H9 (cell line): ENCODE measurements around the gene CELA3A. TPM values are rescaled to one million over a fixed set of nuclear protein-coding genes. Genes with fewer than 3 reads are reported as not detected.

Source experiments
- DNase-seq: peaks from one replicate; pipeline ENCODE4 v3.0.0-alpha.2; 2017
- H2AFZ ChIP-seq: one replicate; pipeline ENCODE4 v1.6.1; 2013; ENCODE audit warnings: mild to moderate bottlenecking, low read length, control low read depth, moderate library complexity
- H2AK5ac ChIP-seq: 2 replicates; pipeline ENCODE4 v1.6.1; 2013; ENCODE audit warnings: low read length, control low read depth, mixed read lengths; ENCODE audit not compliant: insufficient read length
- H2BK120ac ChIP-seq: one replicate; pipeline ENCODE4 v1.6.1; 2013; ENCODE audit warnings: low read depth, mild to moderate bottlenecking, low read length, control low read depth, inconsistent platforms; ENCODE audit not compliant: poor library complexity, severe bottlenecking
- H2BK12ac ChIP-seq: 2 replicates; pipeline ENCODE4 v1.6.1; 2013; ENCODE audit warnings: low read length, control low read depth, mixed read lengths, low read depth; ENCODE audit not compliant: insufficient read length
- H2BK15ac ChIP-seq: 2 replicates; pipeline ENCODE4 v1.6.1; 2013; ENCODE audit warnings: low read depth, low read length, control low read depth
- H2BK20ac ChIP-seq: one replicate; pipeline ENCODE4 v1.6.1; 2013; ENCODE audit warnings: low read depth, mild to moderate bottlenecking, low read length, control low read depth, inconsistent platforms; ENCODE audit not compliant: poor library complexity, severe bottlenecking
- H2BK5ac ChIP-seq: 2 replicates; pipeline ENCODE4 v1.6.1; 2013; ENCODE audit warnings: low read length, control low read depth, mixed read lengths; ENCODE audit not compliant: insufficient read length
- H3K14ac ChIP-seq: 2 replicates; pipeline ENCODE4 v1.6.1; 2013; ENCODE audit warnings: low read length, control low read depth; ENCODE audit not compliant: insufficient read depth
- H3K18ac ChIP-seq: 2 replicates; pipeline ENCODE4 v1.6.1; 2013; ENCODE audit warnings: low read depth, mild to moderate bottlenecking, mixed read lengths, low read length, control low read depth; ENCODE audit not compliant: insufficient read length
- H3K23ac ChIP-seq: 2 replicates; pipeline ENCODE4 v1.6.1; 2013; ENCODE audit warnings: low read length, control low read depth, mixed read lengths, low read depth; ENCODE audit not compliant: insufficient read length
- H3K23me2 ChIP-seq: 2 replicates; pipeline ENCODE4 v1.6.1; 2013; ENCODE audit warnings: low read depth, mild to moderate bottlenecking, mixed read lengths, low read length, control low read depth; ENCODE audit not compliant: insufficient read length, poor library complexity, severe bottlenecking
- H3K27ac ChIP-seq: 2 replicates; pipeline ENCODE4 v1.5.1; 2013; ENCODE audit warnings: low read length, control low read depth, mixed read lengths, low read depth; ENCODE audit not compliant: insufficient read length
- H3K27me3 ChIP-seq: 2 replicates; pipeline ENCODE4 v1.6.1; 2013; ENCODE audit warnings: low read length, control low read depth, inconsistent platforms; ENCODE audit not compliant: insufficient read depth
- H3K4ac ChIP-seq: 2 replicates; pipeline ENCODE4 v1.6.1; 2013; ENCODE audit warnings: low read depth, mild to moderate bottlenecking, control low read depth, inconsistent platforms, low read length, moderate library complexity
- H3K4me1 ChIP-seq: 2 replicates; pipeline ENCODE4 v1.6.1; 2013; ENCODE audit warnings: low read length, control low read depth, inconsistent platforms; ENCODE audit not compliant: insufficient read depth
- H3K4me2 ChIP-seq: 2 replicates; pipeline ENCODE4 v1.6.1; 2013; ENCODE audit warnings: low read length, control low read depth, mixed read lengths; ENCODE audit not compliant: insufficient read length, insufficient read depth
- H3K56ac ChIP-seq: 2 replicates; pipeline ENCODE4 v1.6.1; 2013; ENCODE audit warnings: low read depth, mild to moderate bottlenecking, mixed read lengths, low read length, control low read depth; ENCODE audit not compliant: insufficient read length
- H3K79me1 ChIP-seq: 2 replicates; pipeline ENCODE4 v1.6.1; 2013; ENCODE audit warnings: low read depth, mild to moderate bottlenecking, moderate library complexity, low read length, control low read depth, inconsistent platforms; ENCODE audit not compliant: insufficient read depth, poor library complexity, severe bottlenecking
- H3K79me2 ChIP-seq: 2 replicates; pipeline ENCODE4 v1.6.1; 2013; ENCODE audit warnings: low read length, control low read depth, inconsistent platforms; ENCODE audit not compliant: insufficient read depth
- H3K9ac ChIP-seq: 2 replicates; pipeline ENCODE4 v1.6.1; 2013; ENCODE audit warnings: low read length, control low read depth, mixed read lengths; ENCODE audit not compliant: insufficient read length; ENCODE audit errors: extremely low read depth
- H3K9me3 ChIP-seq: one replicate; pipeline ENCODE4 v1.6.1; 2013; ENCODE audit warnings: low read depth, low read length, inconsistent platforms; ENCODE audit not compliant: control insufficient read depth
- H3T11ph ChIP-seq: one replicate; pipeline ENCODE4 v1.6.1; 2013; ENCODE audit warnings: mild to moderate bottlenecking, low read length, control low read depth, inconsistent platforms
- H4K20me1 ChIP-seq: one replicate; pipeline ENCODE4 v1.6.1; 2013; ENCODE audit not compliant: control insufficient read depth, insufficient read length, insufficient read depth
- H4K5ac ChIP-seq: 2 replicates; pipeline ENCODE4 v1.6.1; 2013; ENCODE audit warnings: low read depth, mild to moderate bottlenecking, mixed read lengths, low read length, control low read depth; ENCODE audit not compliant: insufficient read length
- H4K8ac ChIP-seq: replicated peaks from 2 replicates; pipeline ENCODE4 v1.6.1; 2013; ENCODE audit warnings: low read length, control low read depth, mixed read lengths, low read depth; ENCODE audit not compliant: insufficient read length
- H4K91ac ChIP-seq: 2 replicates; pipeline ENCODE4 v1.6.1; 2013; ENCODE audit warnings: low read depth, mild to moderate bottlenecking, moderate library complexity, mixed read lengths, low read length, control low read depth; ENCODE audit not compliant: insufficient read length
- H3K27ac Mint-ChIP-seq, 3 experiments: 2 replicates in 2 of 3; 3 replicates in 1 of 3; pipeline ENCODE4 v1.8.0; 2020 to 2021; ENCODE audit warnings: mixed read lengths in 3 of 3, mild to moderate bottlenecking in 1 of 3, moderate library complexity in 1 of 3
- H3K27me3 Mint-ChIP-seq: 2 replicates; pipeline ENCODE4 v1.8.0; 2021; ENCODE audit warnings: low read depth, mild to moderate bottlenecking, moderate library complexity, mixed read lengths
- H3K36me3 Mint-ChIP-seq, 3 experiments: 2 replicates in 2 of 3; 3 replicates in 1 of 3; pipeline ENCODE4 v1.8.0; 2020 to 2021; ENCODE audit warnings: low read depth in 3 of 3, mixed read lengths in 3 of 3; ENCODE audit not compliant: insufficient read depth in 1 of 3
- H3K4me1 Mint-ChIP-seq, 2 experiments: 2 replicates each; pipeline ENCODE4 v1.8.0; 2020; ENCODE audit warnings: mixed read lengths in 2 of 2
- H3K4me3 Mint-ChIP-seq, 2 experiments: 2 replicates in 1 of 2; 3 replicates in 1 of 2; pipeline ENCODE4 v1.8.0; 2020 to 2021; ENCODE audit warnings: mild to moderate bottlenecking in 2 of 2, mixed read lengths in 2 of 2, moderate library complexity in 1 of 2
- H3K9me3 Mint-ChIP-seq, 2 experiments: 2 replicates in 1 of 2; 3 replicates in 1 of 2; pipeline ENCODE4 v1.8.0; 2020; ENCODE audit warnings: mild to moderate bottlenecking in 2 of 2, mixed read lengths in 2 of 2, moderate library complexity in 1 of 2
- WGBS: extraction: QIAGEN DNeasy Blood & Tissue Kit; methylation state at CpG from one replicate; pipeline ENCODE4 v1.1.7; 2013; ENCODE audit warnings: missing lambda C conversion rate, low lambda C conversion rate, mixed read lengths; ENCODE audit not compliant: insufficient read length; ENCODE audit errors: extremely low coverage; 5-methylcytosine and 5-hydroxymethylcytosine counted together
- total RNA-seq: library from RNA; stranded (reverse); gene quantifications from 2 replicates; pipeline ENCODE4 v1.2.1, GENCODE V29; 2021
- TF ChIP-seq, protein P1 (sequence below): fragments of 200-600 bp; sonication (generic); conservative IDR thresholded peaks from 3 replicates; pipeline ENCODE4 v1.8.0; 2021; ENCODE audit warnings: antibody characterized with exemption, mild to moderate bottlenecking

The CELA3A gene
- total RNA-seq, 1 experiment from 2014 or later, result not detected

GRCh38 chr1:22051607-22052114 lies 50.2 kb downstream of the CELA3A start:
- no CpG with 5 or more reads among the region's 13 CpGs for WGBS
- Histone ChIP-seq H4K5ac (no peak overlapping the region), H3K14ac (no peak overlapping the region), H3K27ac (no peak overlapping the region), H3K18ac (no peak overlapping the region), H3T11ph (no peak overlapping the region), H3K23me2 (peaks cover 6% of the 10 kb centered on the region), H3K56ac (no peak overlapping the region), H2AK5ac (no peak overlapping the region), H3K9ac (no peak overlapping the region), H3K4me1 (no peaks in the 10 kb centered on the region; the same call in 1 of the 2 replicates), H3K27me3 (no peaks in the 10 kb centered on the region), H4K20me1 (no peaks in the 10 kb centered on the region), H4K8ac (no peak overlapping the region), H2AFZ (no peak overlapping the region), H2BK120ac (no peak overlapping the region), H3K9me3 (no peaks in the 10 kb centered on the region), H3K79me2 (peaks cover 23% of the 10 kb centered on the region; the same call in 1 of the 2 replicates), H2BK15ac (no peak overlapping the region), H2BK20ac (no peak overlapping the region), H3K4ac (no peak overlapping the region), H4K91ac (no peak overlapping the region), H2BK5ac (no peak overlapping the region), H3K23ac (no peak overlapping the region), H3K79me1 (peaks cover 7% of the 10 kb centered on the region), H2BK12ac (no peak overlapping the region), H3K4me2 (no peak overlapping the region)
- TF ChIP-seq, protein P1, sequence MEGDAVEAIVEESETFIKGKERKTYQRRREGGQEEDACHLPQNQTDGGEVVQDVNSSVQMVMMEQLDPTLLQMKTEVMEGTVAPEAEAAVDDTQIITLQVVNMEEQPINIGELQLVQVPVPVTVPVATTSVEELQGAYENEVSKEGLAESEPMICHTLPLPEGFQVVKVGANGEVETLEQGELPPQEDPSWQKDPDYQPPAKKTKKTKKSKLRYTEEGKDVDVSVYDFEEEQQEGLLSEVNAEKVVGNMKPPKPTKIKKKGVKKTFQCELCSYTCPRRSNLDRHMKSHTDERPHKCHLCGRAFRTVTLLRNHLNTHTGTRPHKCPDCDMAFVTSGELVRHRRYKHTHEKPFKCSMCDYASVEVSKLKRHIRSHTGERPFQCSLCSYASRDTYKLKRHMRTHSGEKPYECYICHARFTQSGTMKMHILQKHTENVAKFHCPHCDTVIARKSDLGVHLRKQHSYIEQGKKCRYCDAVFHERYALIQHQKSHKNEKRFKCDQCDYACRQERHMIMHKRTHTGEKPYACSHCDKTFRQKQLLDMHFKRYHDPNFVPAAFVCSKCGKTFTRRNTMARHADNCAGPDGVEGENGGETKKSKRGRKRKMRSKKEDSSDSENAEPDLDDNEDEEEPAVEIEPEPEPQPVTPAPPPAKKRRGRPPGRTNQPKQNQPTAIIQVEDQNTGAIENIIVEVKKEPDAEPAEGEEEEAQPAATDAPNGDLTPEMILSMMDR, result no peak
- no peaks in the 10 kb centered on the region for H3K9me3 Mint-ChIP-seq
- no peaks in the 10 kb centered on the region; the same call in 1 of the 2 replicates for H3K27me3 Mint-ChIP-seq
- H3K36me3 Mint-ChIP-seq, result peaks cover 0 to 4% (median 4%) of the 10 kb centered on the region in 3 experiments; a peak in 2 of 7 replicates
- H3K4me3 Mint-ChIP-seq, result peak overlapping the region; percentile 79 to 86
- H3K27ac Mint-ChIP-seq, result peak overlapping the region in 1 of 3 experiments; percentile 72; a peak in 1 of 7 replicates
- H3K4me1 Mint-ChIP-seq, result peaks cover 17 to 25% of the 10 kb centered on the region in 2 experiments
- DNase-seq, result no peak
